Iris pigment epithelial cell (primary cell): ENCODE data around the gene CHMP3.
A peak's percentile ranks its signal among the peaks of the same experiment; 100 is the strongest.
"Not testable (repeated sequence)": the region's sequence is repeated elsewhere in the genome, so short reads cannot be mapped to it uniquely, and the experiment has no call there.

Experiments
- DNase-seq: peaks from one replicate; pipeline ENCODE4 v3.0.0-alpha.2; 2011; ENCODE audit warnings: low read depth

The CHMP3 gene

GRCh38 chr2:86507600-86507999, 55.6 kb downstream of the CHMP3 start:
- DNase-seq = no peak

GRCh38 chr2:86500325-86501083, 62.7 kb downstream of the CHMP3 start:
- DNase-seq = no peak

- DNase-seq = no peak
Observed at GRCh38 chr2:86499326-86499725, 63.9 kb downstream of the CHMP3 start.

GRCh38 chr2:86498468-86499260, 64.6 kb downstream of the CHMP3 start:
- DNase-seq = peak; percentile 28

- not testable (repeated sequence) for DNase-seq
Observed at GRCh38 chr2:86496391-86496790, 66.9 kb downstream of the CHMP3 start.

GRCh38 chr2:86492048-86492453, 71.2 kb downstream of the CHMP3 start:
- no peak for DNase-seq

- DNase-seq = no peak
Observed at GRCh38 chr2:86491088-86491487, 72.2 kb downstream of the CHMP3 start.

GRCh38 chr2:86490245-86490644, 73.0 kb downstream of the CHMP3 start:
- DNase-seq = no peak

GRCh38 chr2:86489542-86489941, 73.7 kb downstream of the CHMP3 start:
- no peak for DNase-seq

GRCh38 chr2:86488561-86489250, 74.5 kb downstream of the CHMP3 start:
- DNase-seq = no peak

GRCh38 chr2:86487062-86487461, 76.2 kb downstream of the CHMP3 start:
- no peak for DNase-seq

- DNase-seq = no peak
Observed at GRCh38 chr2:86485802-86486201, 77.4 kb downstream of the CHMP3 start.

- DNase-seq = peak; percentile 42
Observed at GRCh38 chr2:86485103-86485502, 78.1 kb downstream of the CHMP3 start.

- no peak for DNase-seq
Observed at GRCh38 chr2:86484385-86484784, 78.9 kb downstream of the CHMP3 start.

- peak; percentile 56 for DNase-seq
Observed at GRCh38 chr2:86482034-86482433, 81.2 kb downstream of the CHMP3 start.

- no peak for DNase-seq
Observed at GRCh38 chr2:86480105-86480504, 83.1 kb downstream of the CHMP3 start.

GRCh38 chr2:86477349-86477748, 85.9 kb downstream of the CHMP3 start:
- DNase-seq = peak; percentile 59

- peak; percentile 12 for DNase-seq
Observed at GRCh38 chr2:86476918-86477317, 86.3 kb downstream of the CHMP3 start.

- peak; percentile 82 for DNase-seq
Observed at GRCh38 chr2:86476092-86476491, 87.2 kb downstream of the CHMP3 start.

GRCh38 chr2:86471637-86472036, 91.6 kb downstream of the CHMP3 start:
- DNase-seq = no peak

- DNase-seq = no peak
Observed at GRCh38 chr2:86470890-86471289, 92.4 kb downstream of the CHMP3 start.

GRCh38 chr2:86468162-86469033, 94.8 kb downstream of the CHMP3 start:
- DNase-seq = no peak
